Hepatocyte (in vitro differentiated cells): ENCODE data around the gene GUCY2D.

Experiments
- CTCF ChIP-seq: fragments of 200-600 bp; sonication (generic); IDR thresholded peaks from 2 replicates; pipeline ENCODE4 v1.5.1; 2016; ENCODE audit warnings: antibody characterized with exemption, mild to moderate bottlenecking; ENCODE audit not compliant: poor library complexity
- EZH2 ChIP-seq: fragments of 200-600 bp; sonication (generic); IDR thresholded peaks from 2 replicates; pipeline ENCODE4 v1.6.1; 2016; ENCODE audit warnings: antibody characterized with exemption, mild to moderate bottlenecking, borderline replicate concordance

GRCh38 chr17:8055851-8056231 is 53.4 kb downstream of the GUCY2D start:
- TF ChIP-seq CTCF: no peak
- no peak for TF ChIP-seq EZH2
